ENCODE results near the gene GRM1.

GRM1 gene

GRCh38 chr6:146100776-146101175 is 71.9 kb downstream of the GRM1 start:
- DNase-seq (ENCODE audit: low spot score) = no peak

- DNase-seq (ENCODE audit: low spot score) = no peak
Measured at GRCh38 chr6:146103416-146104072, 74.7 kb downstream of the GRM1 start.

GRCh38 chr6:146106532-146106931 is 77.7 kb downstream of the GRM1 start:
- DNase-seq (ENCODE audit: low spot score) = no peak

- DNase-seq (ENCODE audit: low spot score) = no peak
Measured at GRCh38 chr6:146110990-146111389, 82.1 kb downstream of the GRM1 start.

GRCh38 chr6:146111881-146112450 is 83.1 kb downstream of the GRM1 start:
- DNase-seq (ENCODE audit: low spot score) = no peak

- no peak for DNase-seq (ENCODE audit: low spot score)
Measured at GRCh38 chr6:146113084-146113623, 84.3 kb downstream of the GRM1 start.

GRCh38 chr6:146123616-146124015 is 94.8 kb downstream of the GRM1 start:
- no peak for DNase-seq (ENCODE audit: low spot score)

- no peak for DNase-seq (ENCODE audit: low spot score)
Measured at GRCh38 chr6:146127447-146128215, 98.8 kb downstream of the GRM1 start.

- no peak for DNase-seq (ENCODE audit: low spot score)
Measured at GRCh38 chr6:146133866-146134265, 105.0 kb downstream of the GRM1 start.

GRCh38 chr6:146135167-146135566 is 106.3 kb downstream of the GRM1 start:
- no peak for DNase-seq (ENCODE audit: low spot score)

- DNase-seq (ENCODE audit: low spot score) = no peak
Measured at GRCh38 chr6:146146836-146147235, 118.0 kb downstream of the GRM1 start.

- no peak for DNase-seq (ENCODE audit: low spot score)
Measured at GRCh38 chr6:146149770-146150169, 120.9 kb downstream of the GRM1 start.

GRCh38 chr6:146153040-146153758 is 124.3 kb downstream of the GRM1 start:
- peak; percentile 17 for DNase-seq (ENCODE audit: low spot score)

GRCh38 chr6:146154197-146154596 is 125.3 kb downstream of the GRM1 start:
- peak; percentile 9 for DNase-seq (ENCODE audit: low spot score)

GRCh38 chr6:146161664-146162063 is 132.8 kb downstream of the GRM1 start:
- no peak for DNase-seq (ENCODE audit: low spot score)

- no peak for DNase-seq (ENCODE audit: low spot score)
Measured at GRCh38 chr6:146169872-146170271, 141.0 kb downstream of the GRM1 start.

GRCh38 chr6:146177785-146178184 is 148.9 kb downstream of the GRM1 start:
- DNase-seq (ENCODE audit: low spot score) = no peak

GRCh38 chr6:146183831-146184230 is 155.0 kb downstream of the GRM1 start:
- DNase-seq (ENCODE audit: low spot score) = no peak

GRCh38 chr6:146184701-146185100 is 155.8 kb downstream of the GRM1 start:
- DNase-seq (ENCODE audit: low spot score) = no peak

GRCh38 chr6:146189131-146189530 is 160.3 kb downstream of the GRM1 start:
- DNase-seq (ENCODE audit: low spot score) = no peak

- DNase-seq (ENCODE audit: low spot score) = no peak
Measured at GRCh38 chr6:146190581-146190980, 161.7 kb downstream of the GRM1 start.

GRCh38 chr6:146191166-146191565 is 162.3 kb downstream of the GRM1 start:
- DNase-seq (ENCODE audit: low spot score) = no peak
